Ascending aorta (tissue), 2 donors: ENCODE measurements around the gene CHD6. TPM values are rescaled to one million over a fixed set of nuclear protein-coding genes. Genes with fewer than 3 reads are reported as not detected.
A peak's percentile ranks its signal among the peaks of the same experiment; 100 is the strongest.

Experiments
- DNase-seq, 2 donors: peaks; one replicate each; pipeline ENCODE4 v3.0.0-alpha.2; 2019; ENCODE audit warnings: low spot score in 2 of 2
- H3K27ac ChIP-seq, 2 donors: fragments of 200-600 bp; sonication (generic); one replicate each; pipeline ENCODE4 v1.5.1; 2016 to 2017; ENCODE audit warnings: mild to moderate bottlenecking in 1 of 2
- H3K27me3 ChIP-seq: fragments of 200-600 bp; sonication (generic); one replicate; pipeline ENCODE4 v1.5.1; 2017
- H3K36me3 ChIP-seq, 2 donors: fragments of 200-600 bp; sonication (generic); one replicate each; pipeline ENCODE4 v1.5.1; 2016
- H3K4me1 ChIP-seq, 2 donors: fragments of 200-600 bp; sonication (generic); one replicate each; pipeline ENCODE4 v1.5.1; 2016 to 2017; ENCODE audit warnings: mild to moderate bottlenecking in 1 of 2
- H3K4me3 ChIP-seq, 2 donors: fragments of 200-600 bp; sonication (generic); one replicate each; pipeline ENCODE4 v1.5.1; 2016 to 2017; ENCODE audit warnings: mild to moderate bottlenecking in 1 of 2
- H3K9me3 ChIP-seq, 2 donors: fragments of 200-600 bp; sonication (generic); one replicate each; pipeline ENCODE4 v1.5.1; 2016
- CTCF ChIP-seq, 3 experiments: fragments of 200-600 bp in 2 of 3; fragments of 450-650 bp in 1 of 3; sonication (generic) in 2 of 3; IDR thresholded peaks; one replicate each; pipeline ENCODE4 v1.5.1; 2016 to 2019; ENCODE audit warnings: antibody characterized with exemption in 3 of 3, mild to moderate bottlenecking in 1 of 3, moderate library complexity in 1 of 3
- intact Hi-C: fragments of 100-400 bp; cut with DNase I; formaldehyde crosslinking; loops from one replicate; pipeline ENCODE4 v1.15.1; 2023
- total RNA-seq: library from RNA; depleted of rRNA; stranded (reverse); fragments of >200 nt; gene quantifications from one replicate; pipeline ENCODE4 v1.1.0, GENCODE V29; 2016

Gene CHD6
- total RNA-seq, 1 donor from 2014 or later: 42.9 TPM

DNA sequence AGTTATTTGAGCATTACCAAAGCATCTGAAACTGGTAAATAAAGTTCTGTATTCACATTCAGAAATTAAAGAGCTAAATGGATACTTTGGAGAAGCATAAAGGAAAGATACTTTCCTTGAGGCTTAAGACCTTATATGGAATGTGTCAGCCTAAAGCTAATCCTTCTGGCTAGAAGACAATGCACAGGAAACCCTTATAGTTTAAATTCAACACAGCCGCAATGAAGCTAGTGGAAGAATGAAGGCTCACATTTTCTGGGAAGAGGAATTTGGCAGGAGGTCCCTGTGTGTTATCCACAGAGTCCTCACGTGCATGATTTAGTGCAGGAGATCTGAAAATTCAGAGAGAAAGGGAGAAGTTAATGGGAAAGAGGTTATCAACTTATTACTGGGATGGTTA, 21.5 kb upstream of the CHD6 start:
- Histone ChIP-seq H3K4me1 (no peaks in the 10 kb centered on the region), H3K27ac (no peak overlapping the region), H3K4me3 (no peak overlapping the region), H3K36me3 (no peaks in the 10 kb centered on the region), H3K27me3 (no peaks in the 10 kb centered on the region), H3K9me3 (no peaks in the 10 kb centered on the region)
- TF ChIP-seq CTCF (IDR thresholded peaks at IDR 0.05): no peak
- no peak for DNase-seq
- intact Hi-C loops: loop anchor here (10.0 kb wide), 1 partner anchor 1135 kb away; no protein-coding TSS in a partner anchor

DNA sequence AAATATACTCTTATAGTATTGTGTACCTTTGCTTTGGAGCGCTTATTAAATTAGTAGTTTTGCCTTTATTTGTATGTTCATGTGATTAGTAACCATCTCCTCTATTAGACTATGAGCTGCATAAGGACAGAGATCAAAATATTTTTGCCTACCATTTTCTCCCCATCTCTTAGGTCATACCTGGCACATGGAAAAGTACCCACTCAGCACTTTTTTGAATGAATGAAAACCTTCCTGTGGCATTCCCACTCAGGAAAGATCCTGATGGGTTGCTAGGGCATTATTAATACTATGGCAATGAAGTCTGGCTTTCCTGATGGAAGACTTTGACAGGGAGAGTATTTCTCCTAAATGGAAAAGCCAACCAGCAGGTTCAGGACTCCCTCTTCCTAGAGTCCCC, 20.3 kb upstream of the CHD6 start:
- no peak for DNase-seq
- no peak overlapping the region for H3K27ac ChIP-seq
- no peaks in the 10 kb centered on the region for H3K27me3 ChIP-seq
- no peaks in the 10 kb centered on the region for H3K36me3 ChIP-seq
- no peak overlapping the region for H3K4me3 ChIP-seq
- no peaks in the 10 kb centered on the region for H3K9me3 ChIP-seq
- no peak for TF ChIP-seq CTCF (IDR thresholded peaks at IDR 0.05)
- intact Hi-C loops: loop anchor here (10.0 kb wide), 1 partner anchor 1134 kb away; no protein-coding TSS in a partner anchor
- no peaks in the 10 kb centered on the region for H3K4me1 ChIP-seq

GRCh38 chr20:41635158-41635557, 17.0 kb upstream of the CHD6 start:
- Histone ChIP-seq H3K27ac (no peak overlapping the region), H3K27me3 (no peaks in the 10 kb centered on the region), H3K4me1 (no peaks in the 10 kb centered on the region), H3K9me3 (no peaks in the 10 kb centered on the region), H3K4me3 (no peak overlapping the region), H3K36me3 (no peaks in the 10 kb centered on the region)
- intact Hi-C loops: loop anchor here (10.0 kb wide), 1 partner anchor 1130 kb away; no protein-coding TSS in a partner anchor
- DNase-seq: no peak
- TF ChIP-seq CTCF (IDR thresholded peaks at IDR 0.05): no peak

- TF ChIP-seq CTCF (IDR thresholded peaks at IDR 0.05): no peak
- no peaks in the 10 kb centered on the region for H3K27me3 ChIP-seq
These were observed 14.7 kb upstream of the CHD6 start for GRCh38 chr20:41632896-41633295.

DNA sequence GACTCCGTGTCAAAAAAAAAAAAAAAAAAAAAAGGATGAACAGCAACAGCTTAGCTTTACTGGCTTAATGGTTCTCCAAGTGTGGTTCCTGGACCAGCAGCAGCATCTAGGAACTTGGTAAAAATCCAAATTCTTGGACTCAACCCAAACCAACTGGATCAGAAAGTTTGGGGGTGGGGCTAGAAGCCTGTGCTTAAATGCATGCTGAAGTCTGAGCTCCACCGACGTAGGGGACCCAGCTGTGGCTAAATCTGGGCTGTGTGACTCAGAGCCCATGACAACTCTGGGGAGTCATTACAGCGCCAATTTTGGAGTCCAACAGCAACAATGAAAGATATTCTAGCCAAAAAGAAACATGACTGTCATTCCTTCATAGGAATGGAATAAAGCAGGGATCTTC, 13.6 kb upstream of the CHD6 start:
- H3K9me3 ChIP-seq: no peaks in the 10 kb centered on the region
- peak overlapping the region; percentile 58 to 74 for H3K27ac ChIP-seq
- H3K4me1 ChIP-seq: no peaks in the 10 kb centered on the region
- no peak overlapping the region for H3K4me3 ChIP-seq
- DNase-seq: peak; percentile 62 to 95
- intact Hi-C loops: loop anchor here (1.0 to 10.0 kb wide), 3 partner anchors 14 to 1127 kb away; partner anchors contain the start of gene CHD6
- H3K36me3 ChIP-seq: no peaks in the 10 kb centered on the region
- no peaks in the 10 kb centered on the region for H3K27me3 ChIP-seq
- TF ChIP-seq CTCF (IDR thresholded peaks at IDR 0.05): no peak

More at GRCh38 chr20:41632896-41633295, 14.7 kb upstream of the CHD6 start:
- Histone ChIP-seq H3K36me3 (no peaks in the 10 kb centered on the region), H3K9me3 (no peaks in the 10 kb centered on the region), H3K4me1 (no peaks in the 10 kb centered on the region), H3K4me3 (no peak overlapping the region), H3K27ac (peak overlapping the region in 1 of 2 donors; percentile 74)
- DNase-seq: no peak
- intact Hi-C loops: loop anchor here (1.0 to 10.0 kb wide), 3 partner anchors 15 to 1128 kb away; partner anchors contain the start of gene CHD6

DNA sequence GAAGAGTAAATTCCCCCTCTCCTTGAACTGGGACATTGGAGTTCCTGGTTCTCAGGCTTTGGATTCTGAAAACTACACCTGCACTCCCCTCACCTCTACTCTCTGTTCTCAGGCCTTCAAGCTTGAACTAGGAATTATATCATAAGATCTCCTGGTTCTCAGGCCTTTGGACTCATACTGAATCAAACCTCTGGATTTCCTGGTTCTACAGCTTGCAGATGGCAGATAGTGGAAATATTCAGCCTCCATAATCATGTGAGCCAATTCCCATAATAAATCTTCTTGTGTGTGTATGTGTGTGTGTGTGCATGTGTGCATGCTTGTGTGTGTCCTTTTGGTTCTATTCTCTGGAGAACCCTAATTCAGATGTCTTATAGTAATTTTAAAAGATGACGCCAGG, 12.7 kb upstream of the CHD6 start:
- DNase-seq: no peak
- Histone ChIP-seq H3K4me1 (no peaks in the 10 kb centered on the region), H3K27ac (no peak overlapping the region), H3K36me3 (no peaks in the 10 kb centered on the region), H3K27me3 (no peaks in the 10 kb centered on the region), H3K9me3 (no peaks in the 10 kb centered on the region), H3K4me3 (no peak overlapping the region)
- no peak for TF ChIP-seq CTCF (IDR thresholded peaks at IDR 0.05)
- intact Hi-C loops: loop anchor here (10.0 kb wide), 1 partner anchor 1126 kb away; no protein-coding TSS in a partner anchor
